Lower leg skin (tissue), 4 donors: ENCODE results near the gene NRXN3. TPM values are rescaled to one million over a fixed set of nuclear protein-coding genes. Genes with fewer than 3 reads are reported as not detected.

Source experiments
- DNase-seq, 2 donors: peaks; one replicate each; pipeline ENCODE4 v3.0.0-alpha.2; 2019; ENCODE audit warnings: low spot score in 2 of 2
- H3K4me3 ChIP-seq: fragments of 200-600 bp; sonication (generic); 2 replicates; pipeline ENCODE4 v1.5.1; 2017; ENCODE audit warnings: mild to moderate bottlenecking, low read depth; ENCODE audit not compliant: poor library complexity, severe bottlenecking
- CTCF ChIP-seq, 3 donors: fragments of 450-650 bp; IDR thresholded peaks; one replicate each; pipeline ENCODE4 v1.5.1; 2016; ENCODE audit warnings: antibody characterized with exemption in 3 of 3, mild to moderate bottlenecking in 3 of 3, moderate library complexity in 2 of 3
- POLR2A ChIP-seq, 2 donors: fragments of 450-650 bp; IDR thresholded peaks; one replicate each; pipeline ENCODE4 v1.6.1; 2016 to 2017; ENCODE audit warnings: antibody characterized with exemption in 2 of 2, mild to moderate bottlenecking in 1 of 2, moderate library complexity in 1 of 2
- WGBS, 2 donors: methylation state at CpG; one replicate each; pipeline ENCODE4 v1.1.5; 2018; 5-methylcytosine and 5-hydroxymethylcytosine counted together
- intact Hi-C: fragments of 100-400 bp; cut with DNase I; formaldehyde crosslinking; loops from one replicate; pipeline ENCODE4 v1.15.0; 2023; ENCODE audit warnings: low total_unique reads
- total RNA-seq, 4 donors: library from RNA; depleted of rRNA; stranded (reverse); fragments of >200 nt; gene quantifications; one replicate each; pipeline ENCODE4 v1.1.0, GENCODE V29; 2016

Gene NRXN3
- total RNA-seq, 4 donors from 2014 or later: 0.61 to 2.4 (median 1.7) TPM

- DNase-seq: no peak
- H3K4me3 ChIP-seq: no peak overlapping the region
- intact Hi-C loops: no loop called here
- WGBS, 2 donors: 76 to 80% methylated on average over 10 of the region's 10 CpGs
- TF ChIP-seq CTCF (IDR thresholded peaks at IDR 0.05): no peak
- no peak for TF ChIP-seq POLR2A (IDR thresholded peaks at IDR 0.05)
Measured at GRCh38 chr14:78967111-78967809, 797.1 kb downstream of the NRXN3 start.

DNA sequence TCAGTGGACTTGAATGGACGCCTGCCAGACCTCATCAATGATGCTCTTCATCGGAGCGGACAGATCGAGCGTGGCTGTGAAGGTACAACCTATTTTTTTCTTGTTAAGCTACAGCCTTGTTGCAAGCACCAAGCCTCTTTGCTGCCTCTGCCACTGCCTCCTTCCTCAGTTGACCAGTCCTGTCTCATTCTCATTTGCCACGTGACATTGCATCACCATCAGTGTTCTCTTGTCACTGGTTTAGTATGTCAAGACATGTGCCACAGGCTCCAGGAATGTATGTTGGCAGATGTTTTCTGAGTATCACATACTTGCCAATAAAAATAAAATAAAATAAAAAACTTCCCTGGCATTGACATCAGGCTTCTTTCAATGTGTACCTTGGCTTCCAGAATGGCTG, 798.1 kb downstream of the NRXN3 start:
- no peak for TF ChIP-seq POLR2A (IDR thresholded peaks at IDR 0.05)
- no peak for TF ChIP-seq CTCF (IDR thresholded peaks at IDR 0.05)
- intact Hi-C loops: no loop called here
- 75 to 76% methylated on average over 6 of the region's 6 CpGs for WGBS, 2 donors
- no peak overlapping the region for H3K4me3 ChIP-seq
- no peak for DNase-seq

DNA sequence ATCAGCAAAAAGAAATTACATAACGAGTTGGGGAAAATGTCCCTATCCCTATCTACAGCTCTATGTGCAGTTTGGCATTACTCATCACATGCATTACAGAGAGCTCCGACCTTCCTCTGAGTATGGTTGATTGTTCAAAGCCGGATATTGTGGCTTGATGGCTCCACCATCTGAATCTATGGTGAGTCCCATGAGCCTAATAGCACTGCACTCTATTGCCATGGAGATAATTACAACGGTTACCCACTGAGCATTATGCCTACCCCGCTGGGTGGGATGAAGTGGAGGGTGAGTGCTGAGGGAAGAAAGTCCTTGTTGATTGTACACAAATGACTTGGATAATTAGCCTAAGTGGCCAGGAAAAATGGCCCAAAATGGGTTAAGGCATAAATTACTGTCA, 800.5 kb downstream of the NRXN3 start:
- H3K4me3 ChIP-seq: no peak overlapping the region
- intact Hi-C loops: no loop called here
- no peak for DNase-seq
- WGBS, 2 donors: 79 to 91% methylated on average over 5 of the region's 5 CpGs
- TF ChIP-seq POLR2A (IDR thresholded peaks at IDR 0.05) (no peak), CTCF (IDR thresholded peaks at IDR 0.05) (no peak)

GRCh38 chr14:78972440-78972839, 802.3 kb downstream of the NRXN3 start:
- WGBS, 2 donors: 81 to 87% methylated on average over 9 of the region's 9 CpGs
- H3K4me3 ChIP-seq: no peak overlapping the region
- DNase-seq: no peak
- intact Hi-C loops: no loop called here
- TF ChIP-seq CTCF (IDR thresholded peaks at IDR 0.05): no peak
- TF ChIP-seq POLR2A (IDR thresholded peaks at IDR 0.05): no peak

- TF ChIP-seq CTCF (IDR thresholded peaks at IDR 0.05) (no peak), POLR2A (IDR thresholded peaks at IDR 0.05) (no peak)
- WGBS, 2 donors: 35 to 58% methylated on average over 3 of the region's 3 CpGs
- DNase-seq: no peak
- intact Hi-C loops: no loop called here
- H3K4me3 ChIP-seq: no peak overlapping the region
Measured at GRCh38 chr14:78974691-78975090, 804.5 kb downstream of the NRXN3 start.

- H3K4me3 ChIP-seq: no peak overlapping the region
- TF ChIP-seq POLR2A (IDR thresholded peaks at IDR 0.05): no peak
- no peak for TF ChIP-seq CTCF (IDR thresholded peaks at IDR 0.05)
- DNase-seq: no peak
- intact Hi-C loops: no loop called here
- WGBS, 2 donors: 34 to 42% methylated on average over 3 of the region's 3 CpGs
Measured at GRCh38 chr14:78975734-78976133, 805.6 kb downstream of the NRXN3 start.
